ENCODE measurements around the gene TXNRD2.

The TXNRD2 gene

GRCh38 chr22:19851291-19852176, 90.1 kb downstream of the TXNRD2 start:
- H3K9ac ChIP-seq (ENCODE audit: low read depth, low read length): peak overlapping the region; percentile 99; the same call in 1 of the 2 replicates
- peaks cover 47% of the 10 kb centered on the region for H3K4me1 ChIP-seq (ENCODE audit: insufficient read depth, low read length)
- H3K4me3 ChIP-seq (ENCODE audit: low read depth in 1 of 2, low read length in 2 of 2): 0 out of 4 replicates have a peak overlapping the region, but pooled peaks of 1 of the 2 experiments have one; percentile 91
- H4K20me1 ChIP-seq (ENCODE audit: insufficient read depth, low read length): peaks cover 69% of the 10 kb centered on the region
- DNase-seq (no peak), ATAC-seq (ENCODE audit: insufficient read depth, low read depth) (no peak)
- H3K4me2 ChIP-seq (ENCODE audit: insufficient read depth, low read length): peak overlapping the region; percentile 97
- no peaks in the 10 kb centered on the region for H3K27me3 ChIP-seq (ENCODE audit: insufficient read depth, low read length, poor library complexity)
- no peak overlapping the region for H2AFZ ChIP-seq (ENCODE audit: low read depth, low read length)
- peak overlapping the region; percentile 24; the same call in 1 of the 2 replicates for H3K27ac ChIP-seq (ENCODE audit: low read length)
- H3K79me2 ChIP-seq (ENCODE audit: insufficient read depth, low read length): peaks cover 95% of the 10 kb centered on the region
- H3K36me3 ChIP-seq (ENCODE audit: insufficient read depth, low read length): peaks cover 76% of the 10 kb centered on the region
- no peak for TF ChIP-seq EZH2 (IDR thresholded peaks at IDR 0.05; ENCODE audit: borderline replicate concordance, low read depth, low read length, severe bottlenecking)
- no peak for TF ChIP-seq CTCF (IDR thresholded peaks at IDR 0.05; ENCODE audit: borderline replicate concordance, extremely low read depth, low read length, poor library complexity, severe bottlenecking)
- H3K9me3 ChIP-seq (ENCODE audit: insufficient read depth, low read length, severe bottlenecking): no peaks in the 10 kb centered on the region

DNA sequence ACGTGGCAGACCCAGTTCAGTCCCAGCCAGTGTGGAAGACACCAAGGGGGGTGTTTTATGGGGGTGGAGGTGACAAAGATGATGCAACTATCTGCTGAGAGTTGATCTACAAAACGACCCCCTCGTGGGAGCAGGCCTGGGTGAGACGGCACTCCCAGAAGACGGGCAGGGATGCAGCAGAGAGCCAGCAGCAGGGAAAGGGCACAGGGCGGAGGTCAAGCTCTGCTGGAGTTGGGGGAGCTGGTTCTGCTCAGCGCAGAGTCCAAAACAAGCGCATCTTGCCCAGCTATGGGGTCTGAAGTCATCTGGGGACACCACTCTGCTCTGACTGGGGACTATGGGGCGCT, 90.9 kb downstream of the TXNRD2 start:
- no peak for ATAC-seq (ENCODE audit: insufficient read depth, low read depth)
- peaks cover 82% of the 10 kb centered on the region for H3K36me3 ChIP-seq (ENCODE audit: insufficient read depth, low read length)
- no peak overlapping the region for H3K9ac ChIP-seq (ENCODE audit: low read depth, low read length)
- no peaks in the 10 kb centered on the region for H3K9me3 ChIP-seq (ENCODE audit: insufficient read depth, low read length, severe bottlenecking)
- no peak for DNase-seq
- no peaks in the 10 kb centered on the region for H3K27me3 ChIP-seq (ENCODE audit: insufficient read depth, low read length, poor library complexity)
- no peak for TF ChIP-seq CTCF (IDR thresholded peaks at IDR 0.05; ENCODE audit: borderline replicate concordance, extremely low read depth, low read length, poor library complexity, severe bottlenecking)
- TF ChIP-seq EZH2 (IDR thresholded peaks at IDR 0.05; ENCODE audit: borderline replicate concordance, low read depth, low read length, severe bottlenecking): no peak
- H3K79me2 ChIP-seq (ENCODE audit: insufficient read depth, low read length): peaks cover 96% of the 10 kb centered on the region
- no peak overlapping the region for H3K4me2 ChIP-seq (ENCODE audit: insufficient read depth, low read length)
- peak overlapping the region; percentile 24; the same call in 1 of the 2 replicates for H3K27ac ChIP-seq (ENCODE audit: low read length)
- H4K20me1 ChIP-seq (ENCODE audit: insufficient read depth, low read length): peaks cover 77% of the 10 kb centered on the region
- peaks cover 39% of the 10 kb centered on the region for H3K4me1 ChIP-seq (ENCODE audit: insufficient read depth, low read length)
- no peak overlapping the region for H3K4me3 ChIP-seq (ENCODE audit: low read depth in 1 of 2, low read length in 2 of 2)
- H2AFZ ChIP-seq (ENCODE audit: low read depth, low read length): no peak overlapping the region

DNA sequence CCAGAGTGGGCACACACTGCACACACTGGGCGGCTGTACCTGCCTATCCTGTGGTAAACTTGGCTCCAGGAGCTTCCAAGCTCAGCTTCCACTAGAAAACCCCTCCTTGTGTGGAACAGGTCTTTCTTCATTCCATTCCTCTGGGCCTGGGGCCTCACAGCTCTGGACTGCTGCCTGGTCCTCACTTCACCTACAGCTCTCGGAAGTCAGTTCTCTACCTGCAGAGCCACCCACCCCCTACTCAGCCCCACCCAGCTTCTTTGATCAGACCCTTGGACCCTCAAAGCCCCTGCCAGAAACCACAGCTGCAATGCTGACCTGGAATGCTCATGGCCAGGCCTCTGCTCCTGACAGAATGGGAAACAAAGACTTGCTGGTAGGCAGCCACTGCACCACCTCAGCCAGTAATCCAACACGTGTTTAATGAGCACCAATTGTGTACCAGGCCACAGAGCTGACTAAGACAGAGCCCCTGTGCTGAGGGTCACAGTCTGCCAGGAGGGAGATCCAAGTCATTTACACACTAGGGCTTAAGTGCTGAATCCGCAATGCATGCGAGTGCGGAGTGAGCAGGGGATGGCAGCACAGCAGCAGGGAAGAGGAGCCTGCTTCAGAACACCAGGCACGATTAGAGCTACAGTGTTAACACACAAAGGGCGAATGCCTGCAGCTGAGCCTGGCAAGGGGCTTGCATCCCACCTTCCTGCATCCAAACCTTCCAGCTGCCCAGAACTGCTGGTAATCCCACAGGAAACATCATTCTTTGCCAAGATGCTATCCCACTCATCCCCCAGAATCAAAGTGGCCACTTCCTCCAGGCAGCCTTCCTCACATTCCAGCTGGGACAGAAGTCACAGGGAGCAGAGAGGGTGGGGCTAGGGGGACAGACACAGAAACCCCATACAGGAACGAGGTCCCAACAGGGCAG, 91.5 kb downstream of the TXNRD2 start:
- no peak for DNase-seq
- H3K4me2 ChIP-seq (ENCODE audit: insufficient read depth, low read length): no peak overlapping the region
- peaks cover 94% of the 10 kb centered on the region for H3K79me2 ChIP-seq (ENCODE audit: insufficient read depth, low read length)
- H4K20me1 ChIP-seq (ENCODE audit: insufficient read depth, low read length): peaks cover 84% of the 10 kb centered on the region
- no peak overlapping the region for H3K4me3 ChIP-seq (ENCODE audit: low read depth in 1 of 2, low read length in 2 of 2)
- H3K36me3 ChIP-seq (ENCODE audit: insufficient read depth, low read length): peaks cover 83% of the 10 kb centered on the region
- ATAC-seq (ENCODE audit: insufficient read depth, low read depth): no peak
- H3K27me3 ChIP-seq (ENCODE audit: insufficient read depth, low read length, poor library complexity): no peaks in the 10 kb centered on the region
- peaks cover 38% of the 10 kb centered on the region for H3K4me1 ChIP-seq (ENCODE audit: insufficient read depth, low read length)
- H3K9ac ChIP-seq (ENCODE audit: low read depth, low read length): no peak overlapping the region
- no peak overlapping the region for H2AFZ ChIP-seq (ENCODE audit: low read depth, low read length)
- no peak for TF ChIP-seq CTCF (IDR thresholded peaks at IDR 0.05; ENCODE audit: borderline replicate concordance, extremely low read depth, low read length, poor library complexity, severe bottlenecking)
- H3K27ac ChIP-seq (ENCODE audit: low read length): peak overlapping the region; percentile 19; the same call in 1 of the 2 replicates
- H3K9me3 ChIP-seq (ENCODE audit: insufficient read depth, low read length, severe bottlenecking): no peaks in the 10 kb centered on the region
